GM12874 (cell line): ENCODE measurements around the gene PITPNM3.
A peak's percentile ranks its signal among the peaks of the same experiment; 100 is the strongest.

ENCODE experiments used
- CTCF ChIP-seq: IDR thresholded peaks from 2 replicates; pipeline ENCODE4 v1.5.1; 2011; ENCODE audit warnings: low read depth, mild to moderate bottlenecking, control low read depth, low read length, moderate library complexity; ENCODE audit not compliant: insufficient read depth

Gene PITPNM3

GRCh38 chr17:6437956-6438355 is 118.4 kb downstream of the PITPNM3 start:
- TF ChIP-seq CTCF: no peak

DNA sequence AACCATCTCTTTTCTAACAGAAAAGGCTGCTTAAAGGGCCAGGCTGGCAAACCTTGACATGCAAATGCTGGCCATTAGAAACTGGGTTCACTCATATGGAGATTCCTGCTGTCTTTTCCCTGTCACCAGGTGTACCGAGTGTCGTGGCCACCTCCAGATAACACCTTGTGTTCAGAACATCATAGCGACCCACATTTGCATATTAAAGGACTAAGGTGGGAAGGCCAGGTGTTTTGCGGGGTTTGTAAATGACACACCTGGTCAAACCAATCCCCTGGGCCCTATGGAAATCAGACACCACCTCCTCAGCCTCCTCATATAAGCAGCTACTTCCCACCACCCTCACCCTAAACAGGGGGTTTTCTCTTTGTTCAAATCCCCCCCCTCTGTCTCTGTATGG is 118.9 kb downstream of the PITPNM3 start:
- TF ChIP-seq CTCF: no peak

DNA sequence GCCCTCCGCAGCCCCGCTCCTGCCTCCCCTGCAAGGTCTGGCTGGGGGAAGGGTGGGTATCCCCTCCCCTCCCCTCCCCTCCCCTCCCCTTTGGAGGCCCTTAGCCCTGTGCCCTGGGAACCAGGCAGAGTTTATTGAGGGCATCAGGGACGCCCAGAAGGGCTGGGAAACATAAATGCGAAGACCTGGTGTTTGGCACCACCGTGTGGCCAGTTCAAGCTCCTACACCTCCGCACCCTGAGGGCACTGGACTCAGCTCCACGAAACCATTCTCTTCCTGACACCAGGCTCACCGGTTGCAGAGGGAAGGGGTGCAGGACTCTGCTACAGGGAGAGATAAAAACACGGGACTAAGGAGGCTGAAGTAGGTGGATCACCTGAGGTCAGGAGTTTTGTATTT is 120.4 kb downstream of the PITPNM3 start:
- peak; percentile 85 for TF ChIP-seq CTCF

- TF ChIP-seq CTCF: no peak
Observed at GRCh38 chr17:6435051-6435450, 121.3 kb downstream of the PITPNM3 start, which contains the start of gene AIPL1. AIPL1 (minus strand) TSS chr17:6435121; CDS start chr17:6435104, 17 bp downstream.

DNA sequence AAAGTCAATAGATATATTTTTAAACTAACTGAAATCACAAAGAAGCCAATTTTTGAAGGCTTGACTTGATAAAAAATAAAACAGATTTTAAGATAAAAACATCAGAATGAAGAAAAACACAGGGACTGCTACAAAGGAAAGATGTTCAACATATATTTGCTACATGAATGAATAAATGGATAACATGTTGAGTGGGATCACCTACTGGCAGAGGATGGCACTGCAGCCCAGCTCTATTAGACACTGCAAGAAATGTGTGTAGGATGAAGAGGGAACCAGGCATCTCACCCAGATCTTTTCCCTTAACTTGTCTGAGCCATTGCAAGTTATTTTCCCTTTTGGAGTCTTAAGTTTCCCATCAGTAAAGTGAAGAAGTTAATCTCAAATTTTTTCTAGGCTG is 125.6 kb downstream of the PITPNM3 start:
- peak; percentile 38; the same call in 1 of the 2 replicates for TF ChIP-seq CTCF

DNA sequence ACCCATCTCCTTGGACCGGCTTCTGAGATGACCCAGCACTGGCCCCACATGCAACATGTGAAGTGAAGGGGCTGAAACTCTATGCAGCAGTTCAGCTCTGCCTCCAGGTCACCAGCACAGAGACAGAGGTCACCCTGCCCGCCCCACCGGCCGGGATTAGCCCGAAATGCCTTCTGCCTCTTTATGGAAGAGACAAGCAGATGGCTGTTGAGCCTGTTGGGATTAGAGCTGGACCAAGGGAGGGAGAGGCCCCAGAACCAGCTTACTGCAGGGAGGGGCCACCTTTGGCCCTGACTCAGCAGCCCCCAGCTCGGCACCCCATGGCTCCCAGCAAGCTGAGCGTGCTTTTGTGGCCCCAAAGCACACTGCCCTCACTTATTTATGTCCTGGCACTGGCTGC is 127.1 kb downstream of the PITPNM3 start:
- TF ChIP-seq CTCF: no peak

DNA sequence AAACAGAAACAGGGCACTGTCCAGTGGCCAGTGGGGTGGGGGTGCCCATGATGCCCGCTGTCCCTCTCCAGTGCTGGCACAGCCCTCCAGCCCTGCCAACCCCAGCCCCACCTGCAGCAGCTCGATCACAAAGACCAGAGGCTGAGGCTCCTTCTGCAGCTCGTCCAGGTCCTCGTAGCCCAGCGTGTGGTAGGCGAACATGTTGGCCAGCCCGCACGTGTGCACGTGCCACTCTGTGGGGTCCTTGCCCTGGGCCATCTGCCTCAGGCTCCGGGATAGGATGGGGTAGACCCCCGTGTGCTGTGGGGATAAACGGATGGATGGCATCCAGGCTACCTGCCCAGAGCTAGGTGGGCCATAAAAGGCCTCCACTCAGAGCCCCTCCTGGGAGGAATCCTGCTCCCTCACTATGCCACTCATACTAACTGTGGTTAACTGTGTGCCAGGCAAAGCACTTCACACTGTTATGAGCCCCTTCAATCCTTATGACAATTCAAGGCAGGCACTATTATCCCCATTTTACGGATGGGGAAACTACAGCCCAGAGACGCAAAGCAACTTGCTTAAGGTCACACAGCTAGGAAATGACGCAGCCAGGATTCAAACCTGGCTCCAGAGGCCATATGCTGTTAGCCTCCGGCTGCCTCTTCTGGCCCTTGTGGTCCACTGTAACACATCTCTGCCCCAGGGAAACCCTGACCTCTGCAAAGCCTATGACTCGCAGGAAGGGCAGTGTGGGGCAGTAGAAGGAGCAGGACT is 128.0 kb downstream of the PITPNM3 start:
- TF ChIP-seq CTCF: no peak
